Body of pancreas (tissue), 4 donors: ENCODE results near the gene FER. TPM values are rescaled to one million over a fixed set of nuclear protein-coding genes. Genes with fewer than 3 reads are reported as not detected.
"Not testable (repeated sequence)": the region's sequence is repeated elsewhere in the genome, so short reads cannot be mapped to it uniquely, and the experiment has no call there.

ENCODE experiments used
- ATAC-seq: fragments of 150-250 bp; one replicate; pipeline ENCODE4 v1.9.1; 2016
- DNase-seq, 4 donors: peaks; one replicate each; pipeline ENCODE4 v3.0.0-alpha.2; 2019
- H3K27ac ChIP-seq, 4 donors: fragments of 200-600 bp; sonication (generic); 1 replicate in 3 of 4; 2 replicates in 1 of 4; pipeline versions ENCODE4 v1.5.1 to v1.6.1; 2016 to 2019; ENCODE audit warnings: mild to moderate bottlenecking in 1 of 4, mixed read lengths in 1 of 4, moderate library complexity in 1 of 4
- H3K27me3 ChIP-seq, 2 donors: fragments of 200-600 bp; sonication (generic); one replicate each; pipeline ENCODE4 v1.6.0; 2016; ENCODE audit warnings: mild to moderate bottlenecking in 1 of 2
- H3K36me3 ChIP-seq, 2 donors: fragments of 200-600 bp; sonication (generic); replicated peaks in 1 of 2; 2 replicates each; pipeline ENCODE4 v1.5.1; 2016; ENCODE audit warnings: low read depth in 2 of 2; ENCODE audit not compliant: insufficient read depth in 1 of 2
- H3K4me1 ChIP-seq: fragments of 200-600 bp; sonication (generic); one replicate; pipeline ENCODE4 v1.6.0; 2016
- H3K4me3 ChIP-seq, 2 donors: fragments of 200-600 bp; sonication (generic); 1 replicate in 1 of 2; 2 replicates in 1 of 2; pipeline ENCODE4 v1.5.1; 2016 to 2019
- H3K9me3 ChIP-seq, 3 donors: fragments of 200-600 bp; sonication (generic); 1 replicate in 2 of 3; 2 replicates in 1 of 3; pipeline ENCODE4 v1.5.1; 2016
- CTCF ChIP-seq, 7 experiments: fragments of 450-650 bp in 4 of 7; fragments of 200-600 bp in 3 of 7; sonication (generic) in 3 of 7; IDR thresholded peaks; one replicate each; pipeline ENCODE4 v1.5.1; 2016 to 2019; ENCODE audit warnings: antibody characterized with exemption in 7 of 7
- POLR2A ChIP-seq, 3 donors: fragments of 450-650 bp; IDR thresholded peaks; one replicate each; pipeline ENCODE4 v1.6.1; 2016; ENCODE audit warnings: antibody characterized with exemption in 3 of 3, mild to moderate bottlenecking in 2 of 3
- WGBS, 2 donors: methylation state at CpG; one replicate each; pipeline ENCODE4 v1.1.5; 2017; 5-methylcytosine and 5-hydroxymethylcytosine counted together
- intact Hi-C: fragments of 100-400 bp; cut with DNase I; formaldehyde crosslinking; loops from one replicate; pipeline ENCODE4 v1.15.1; 2023
- total RNA-seq, 2 donors: library from RNA; depleted of rRNA; stranded (reverse); fragments of >200 nt; gene quantifications; one replicate each; pipeline ENCODE4 v1.1.0, GENCODE V29; 2016

FER gene
- total RNA-seq, 2 donors from 2014 or later = 7.9 to 13.2 TPM

- intact Hi-C loops = no loop called here
- TF ChIP-seq POLR2A (IDR thresholded peaks at IDR 0.05) = no peak
- no peak for TF ChIP-seq CTCF (IDR thresholded peaks at IDR 0.05)
- no peaks in the 10 kb centered on the region for H3K4me1 ChIP-seq
- no peak overlapping the region for H3K27ac ChIP-seq
- no peaks in the 10 kb centered on the region for H3K27me3 ChIP-seq
- H3K4me3 ChIP-seq = no peak overlapping the region
- H3K36me3 ChIP-seq = no peaks in the 10 kb centered on the region
- H3K9me3 ChIP-seq = no peaks in the 10 kb centered on the region
- ATAC-seq (no peak), DNase-seq (no peak)
- 76 to 80% methylated on average over 1 of the region's 1 CpG for WGBS, 2 donors
Observed at GRCh38 chr5:108857905-108858304, 110.2 kb downstream of the FER start.

GRCh38 chr5:108858959-108859358 lies 111.3 kb downstream of the FER start:
- Histone ChIP-seq H3K4me3 (no peak overlapping the region), H3K27ac (no peak overlapping the region), H3K9me3 (no peaks in the 10 kb centered on the region), H3K27me3 (no peaks in the 10 kb centered on the region), H3K36me3 (no peaks in the 10 kb centered on the region), H3K4me1 (no peaks in the 10 kb centered on the region)
- DNase-seq = no peak
- no peak for TF ChIP-seq CTCF (IDR thresholded peaks at IDR 0.05)
- no peak for TF ChIP-seq POLR2A (IDR thresholded peaks at IDR 0.05)
- no peak for ATAC-seq
- intact Hi-C loops = no loop called here
- 49 to 72% methylated on average over 2 of the region's 2 CpGs for WGBS, 2 donors

- Histone ChIP-seq H3K36me3 (no peaks in the 10 kb centered on the region), H3K27ac (no peak overlapping the region), H3K27me3 (no peaks in the 10 kb centered on the region), H3K9me3 (no peaks in the 10 kb centered on the region), H3K4me3 (no peak overlapping the region), H3K4me1 (no peaks in the 10 kb centered on the region)
- ATAC-seq (no peak), DNase-seq (no peak)
- TF ChIP-seq POLR2A (IDR thresholded peaks at IDR 0.05) (no peak), CTCF (IDR thresholded peaks at IDR 0.05) (no peak)
- intact Hi-C loops = no loop called here
Observed at GRCh38 chr5:108862211-108862610, 114.5 kb downstream of the FER start.

- intact Hi-C loops, DNase-seq: not testable (repeated sequence)
- WGBS, 2 donors = 97 to 99% methylated on average over 3 of the region's 3 CpGs
Observed at GRCh38 chr5:108866097-108866496, 118.4 kb downstream of the FER start.

GRCh38 chr5:108867656-108868055 lies 120.0 kb downstream of the FER start:
- Histone ChIP-seq H3K4me3 (no peak overlapping the region), H3K36me3 (no peaks in the 10 kb centered on the region), H3K9me3 (no peaks in the 10 kb centered on the region), H3K27ac (no peak overlapping the region), H3K27me3 (no peaks in the 10 kb centered on the region), H3K4me1 (no peaks in the 10 kb centered on the region)
- 78 to 94% methylated on average over 4 of the region's 4 CpGs for WGBS, 2 donors
- intact Hi-C loops = no loop called here
- ATAC-seq (no peak), DNase-seq (no peak)
- no peak for TF ChIP-seq CTCF (IDR thresholded peaks at IDR 0.05)
- TF ChIP-seq POLR2A (IDR thresholded peaks at IDR 0.05) = no peak

More at GRCh38 chr5:108866097-108866496, 118.4 kb downstream of the FER start:
- H3K36me3 ChIP-seq, H3K9me3 ChIP-seq, H3K4me3 ChIP-seq, H3K27ac ChIP-seq, H3K27me3 ChIP-seq, ATAC-seq, H3K4me1 ChIP-seq: not testable (repeated sequence)
